Glomerular visceral epithelial cell (primary cell): ENCODE data around the gene VPS26C.
"Not testable (repeated sequence)": the region's sequence is repeated elsewhere in the genome, so short reads cannot be mapped to it uniquely, and the experiment has no call there.

Experiments
- DNase-seq: peaks from one replicate; pipeline ENCODE4 v3.0.0-alpha.2; 2016; ENCODE audit errors: extremely low spot score

Gene VPS26C

GRCh38 chr21:37267269-37268185, at the start of gene VPS26C:
Gene VPS26C (minus strand): TSS chr21:37267334. CDS start chr21:37267294, 40 bp downstream.
- peak; percentile 100 for DNase-seq

GRCh38 chr21:37316072-37316471, 48.9 kb upstream of the VPS26C start:
- DNase-seq = not testable (repeated sequence)

- no peak for DNase-seq
Observed at GRCh38 chr21:37300114-37300751, 33.1 kb upstream of the VPS26C start.

- no peak for DNase-seq
Observed at GRCh38 chr21:37297364-37297763, 30.2 kb upstream of the VPS26C start.

GRCh38 chr21:37294679-37295078, 27.5 kb upstream of the VPS26C start:
- no peak for DNase-seq

- DNase-seq = no peak
Observed at GRCh38 chr21:37292941-37293340, 25.8 kb upstream of the VPS26C start.

GRCh38 chr21:37292041-37292440, 24.9 kb upstream of the VPS26C start:
- no peak for DNase-seq

GRCh38 chr21:37283191-37283710, 16.1 kb upstream of the VPS26C start:
- DNase-seq = not testable (repeated sequence)

- not testable (repeated sequence) for DNase-seq
Observed at GRCh38 chr21:37282602-37283001, 15.5 kb upstream of the VPS26C start.

GRCh38 chr21:37281993-37282392, 14.9 kb upstream of the VPS26C start:
- no peak for DNase-seq

- DNase-seq = no peak
Observed at GRCh38 chr21:37281579-37281978, 14.4 kb upstream of the VPS26C start.

- DNase-seq = not testable (repeated sequence)
Observed at GRCh38 chr21:37279271-37279670, 12.1 kb upstream of the VPS26C start.

GRCh38 chr21:37278199-37278598, 11.1 kb upstream of the VPS26C start:
- no peak for DNase-seq

- no peak for DNase-seq
Observed at GRCh38 chr21:37276377-37276776, 9.2 kb upstream of the VPS26C start.

- no peak for DNase-seq
Observed at GRCh38 chr21:37273911-37274690, 7.0 kb upstream of the VPS26C start.

- no peak for DNase-seq
Observed at GRCh38 chr21:37273440-37273839, 6.3 kb upstream of the VPS26C start.

- DNase-seq = no peak
Observed at GRCh38 chr21:37272897-37273296, 5.8 kb upstream of the VPS26C start.

- no peak for DNase-seq
Observed at GRCh38 chr21:37270576-37271365, 3.6 kb upstream of the VPS26C start.

GRCh38 chr21:37269481-37269880, 2.3 kb upstream of the VPS26C start:
- DNase-seq = no peak

GRCh38 chr21:37268186-37268503, 1.0 kb upstream of the VPS26C start:
- DNase-seq = no peak

GRCh38 chr21:37266515-37267221, 466 bp downstream of the VPS26C start:
- DNase-seq = peak; percentile 40
